HEK293T (cell line): ENCODE measurements around the gene PCSK5.

ENCODE experiments used
- CTCF ChIA-PET: fragments of 350-600 bp; formaldehyde crosslinking; extraction: SDS; loops from one replicate; lab custom pipeline; 2021; ENCODE audit warnings: antibody characterized with exemption, inconsistent platforms; lab: Yijun Ruan, JAX
- POLR2A ChIA-PET: fragments of 350-600 bp; formaldehyde crosslinking; extraction: SDS; loops from one replicate; lab custom pipeline; 2020; ENCODE audit warnings: antibody characterized with exemption, inconsistent platforms; lab: Yijun Ruan, JAX
- DNase-seq: peaks from one replicate; pipeline ENCODE4 v3.0.0; 2012; ENCODE audit warnings: mixed read lengths; ENCODE audit errors: extremely low spot score
- ARNT ChIP-seq: fragments of 450-650 bp; IDR thresholded peaks from 2 replicates; pipeline ENCODE4 v1.6.1; 2017; ENCODE audit warnings: mild to moderate bottlenecking
- BHLHE40 ChIP-seq: fragments of 450-650 bp; IDR thresholded peaks from 2 replicates; pipeline ENCODE4 v1.6.1; 2016; ENCODE audit warnings: mild to moderate bottlenecking, moderate library complexity, borderline replicate concordance
- CTBP1 ChIP-seq: fragments of 450-650 bp; IDR thresholded peaks from 2 replicates; pipeline ENCODE4 v1.6.1; 2016; ENCODE audit warnings: borderline replicate concordance
- ELF4 ChIP-seq: fragments of 450-650 bp; IDR thresholded peaks from 2 replicates; pipeline ENCODE4 v1.6.1; 2017; ENCODE audit warnings: antibody characterized with exemption
- FOXA1 ChIP-seq: fragments of 450-650 bp; IDR thresholded peaks from 2 replicates; pipeline ENCODE4 v1.6.1; 2016; ENCODE audit warnings: mild to moderate bottlenecking
- FOXK2 ChIP-seq: fragments of 450-650 bp; IDR thresholded peaks from 2 replicates; pipeline ENCODE4 v1.6.1; 2016; ENCODE audit warnings: mild to moderate bottlenecking
- FOXM1 ChIP-seq: fragments of 450-650 bp; IDR thresholded peaks from 2 replicates; pipeline ENCODE4 v1.6.1; 2017; ENCODE audit warnings: mild to moderate bottlenecking, borderline replicate concordance
- HDGF ChIP-seq: fragments of 450-650 bp; IDR thresholded peaks from 2 replicates; pipeline ENCODE4 v1.6.1; 2017; ENCODE audit warnings: antibody characterized with exemption, borderline replicate concordance
- L3MBTL2 ChIP-seq: fragments of 450-650 bp; conservative IDR thresholded peaks from 2 replicates; pipeline ENCODE4 v1.6.1; 2016; ENCODE audit warnings: mild to moderate bottlenecking
- LEF1 ChIP-seq: fragments of 450-650 bp; IDR thresholded peaks from 2 replicates; pipeline ENCODE4 v1.6.1; 2017; ENCODE audit warnings: mild to moderate bottlenecking, borderline replicate concordance
- NFRKB ChIP-seq: fragments of 450-650 bp; IDR thresholded peaks from 2 replicates; pipeline ENCODE4 v1.6.1; 2016; ENCODE audit warnings: mild to moderate bottlenecking, moderate library complexity
- SP1 ChIP-seq: fragments of 450-650 bp; IDR thresholded peaks from 2 replicates; pipeline ENCODE4 v1.6.1; 2017
- SUZ12 ChIP-seq: fragments of 450-650 bp; IDR thresholded peaks from 2 replicates; pipeline ENCODE4 v1.6.1; 2016; ENCODE audit warnings: mild to moderate bottlenecking
- TARDBP ChIP-seq: fragments of 450-650 bp; IDR thresholded peaks from 2 replicates; pipeline ENCODE4 v1.6.1; 2016
- ZNF384 ChIP-seq: fragments of 450-650 bp; IDR thresholded peaks from 2 replicates; pipeline ENCODE4 v1.6.1; 2016
- TF ChIP-seq, protein P1 (sequence below): fragments of 450-650 bp; IDR thresholded peaks from 2 replicates; pipeline ENCODE4 v1.6.1; 2016

PCSK5 gene

DNA sequence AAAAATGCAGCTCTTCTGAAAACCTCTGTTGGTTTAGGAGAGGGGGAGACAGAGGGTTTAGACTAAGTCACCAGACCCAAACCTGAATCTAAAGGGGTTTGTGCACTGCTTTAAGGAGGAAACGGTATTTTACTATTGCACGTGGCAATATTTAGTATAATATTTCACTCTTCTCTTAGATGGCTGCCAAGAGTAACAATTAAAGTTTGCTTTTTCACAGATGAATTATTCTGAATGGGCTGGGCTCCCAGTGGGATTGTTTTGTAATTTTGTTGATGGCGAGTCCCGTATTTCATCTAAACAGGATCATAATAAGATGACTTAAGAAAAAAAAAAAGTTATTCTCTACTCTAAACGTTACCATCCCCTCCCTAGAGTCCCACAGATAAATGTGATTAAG is 245.4 kb downstream of the PCSK5 start:
- no peak for DNase-seq
- no peak for TF ChIP-seq ZNF384
- TF ChIP-seq, protein P1, sequence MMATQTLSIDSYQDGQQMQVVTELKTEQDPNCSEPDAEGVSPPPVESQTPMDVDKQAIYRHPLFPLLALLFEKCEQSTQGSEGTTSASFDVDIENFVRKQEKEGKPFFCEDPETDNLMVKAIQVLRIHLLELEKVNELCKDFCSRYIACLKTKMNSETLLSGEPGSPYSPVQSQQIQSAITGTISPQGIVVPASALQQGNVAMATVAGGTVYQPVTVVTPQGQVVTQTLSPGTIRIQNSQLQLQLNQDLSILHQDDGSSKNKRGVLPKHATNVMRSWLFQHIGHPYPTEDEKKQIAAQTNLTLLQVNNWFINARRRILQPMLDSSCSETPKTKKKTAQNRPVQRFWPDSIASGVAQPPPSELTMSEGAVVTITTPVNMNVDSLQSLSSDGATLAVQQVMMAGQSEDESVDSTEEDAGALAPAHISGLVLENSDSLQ = no peak
- no peak for TF ChIP-seq ARNT
- TF ChIP-seq SP1 = no peak
- TF ChIP-seq ELF4 = no peak
- TF ChIP-seq L3MBTL2 = no peak
- TF ChIP-seq NFRKB = no peak
- TF ChIP-seq FOXM1 = no peak
- ChIA-PET POLR2A (no interaction called here), CTCF (no interaction called here)

DNA sequence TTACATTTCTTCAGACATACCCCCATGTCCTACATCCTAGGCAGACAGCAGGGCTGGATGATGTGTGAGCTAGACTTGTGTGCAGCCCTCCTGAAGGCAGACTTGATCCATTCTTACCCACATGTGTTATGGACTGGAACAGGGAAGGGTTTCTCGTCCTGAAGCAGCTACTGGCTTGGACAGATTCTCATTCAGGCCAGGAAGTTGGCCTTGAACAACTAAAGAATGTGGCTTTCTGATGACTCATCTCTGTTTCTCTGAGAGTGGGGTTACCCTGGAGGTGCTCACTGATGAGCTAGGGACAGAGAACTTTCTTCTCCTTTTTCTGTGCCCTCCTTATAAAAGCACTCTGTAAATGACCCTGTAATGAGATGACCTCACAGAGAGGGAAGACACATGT is 246.5 kb downstream of the PCSK5 start:
- no peak for DNase-seq
- TF ChIP-seq FOXM1 (no peak), ZNF384 (no peak), NFRKB (no peak), HDGF (no peak), ELF4 (no peak), SUZ12 (no peak), L3MBTL2 (no peak), SP1 (no peak), ARNT (no peak), LEF1 (no peak), FOXA1 (no peak)
- TF ChIP-seq, protein P1 = no peak
- CTCF ChIA-PET = no interaction called here
- POLR2A ChIA-PET = no interaction called here

DNA sequence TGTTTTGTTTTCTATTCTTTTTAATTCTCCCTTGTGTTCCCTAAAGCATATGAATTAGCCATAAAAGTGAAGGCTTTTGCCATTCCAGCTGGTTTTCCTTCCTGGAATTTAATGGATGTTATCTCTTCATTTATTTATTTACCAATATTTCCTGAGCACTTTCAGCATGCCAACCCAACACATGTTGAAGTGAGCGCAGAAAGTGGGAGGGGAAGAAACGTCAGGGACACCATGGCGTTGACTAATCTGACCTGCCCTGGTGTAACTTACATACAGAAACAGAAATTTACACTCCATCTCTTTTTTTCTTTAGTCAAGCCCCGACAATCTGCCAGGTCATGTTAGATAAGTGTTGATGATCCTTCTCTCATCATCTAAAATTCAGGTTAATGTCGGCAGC is 247.5 kb downstream of the PCSK5 start:
- POLR2A ChIA-PET = no interaction called here
- CTCF ChIA-PET = no interaction called here
- DNase-seq = no peak
- TF ChIP-seq FOXK2 = no peak
- TF ChIP-seq NFRKB = no peak
- no peak for TF ChIP-seq BHLHE40
- no peak for TF ChIP-seq LEF1
- no peak for TF ChIP-seq ELF4
- no peak for TF ChIP-seq ZNF384
- TF ChIP-seq CTBP1 = no peak
- no peak for TF ChIP-seq SUZ12
- TF ChIP-seq SP1 = no peak
- no peak for TF ChIP-seq TARDBP
- TF ChIP-seq L3MBTL2 = no peak
- TF ChIP-seq, protein P1 = no peak
- no peak for TF ChIP-seq FOXM1
- no peak for TF ChIP-seq HDGF
- no peak for TF ChIP-seq ARNT

DNA sequence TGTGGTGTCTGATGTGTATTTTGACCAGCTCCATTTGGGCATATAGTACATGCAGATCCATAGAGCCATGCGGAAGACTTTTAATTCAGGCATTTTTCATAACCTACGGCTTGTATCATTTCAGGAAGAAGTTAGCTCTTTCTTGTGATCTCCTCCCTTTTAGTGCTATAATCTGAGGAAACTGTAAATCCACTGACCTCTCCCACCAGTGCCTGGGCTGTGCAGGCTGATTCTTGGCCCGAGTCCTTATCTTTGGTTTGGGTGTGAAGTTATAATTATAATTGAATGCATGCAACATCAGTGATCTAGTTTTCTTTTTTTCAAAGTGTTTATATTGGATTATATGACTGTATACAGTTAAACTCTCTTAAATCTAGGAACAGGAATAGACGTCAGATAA is 247.9 kb downstream of the PCSK5 start:
- DNase-seq = no peak
- no peak for TF ChIP-seq ARNT
- TF ChIP-seq CTBP1 = no peak
- no peak for TF ChIP-seq ZNF384
- TF ChIP-seq TARDBP = no peak
- TF ChIP-seq FOXA1 = no peak
- TF ChIP-seq SUZ12 = no peak
- TF ChIP-seq LEF1 = no peak
- TF ChIP-seq, protein P1 = no peak
- no peak for TF ChIP-seq BHLHE40
- no peak for TF ChIP-seq ELF4
- no peak for TF ChIP-seq L3MBTL2
- no peak for TF ChIP-seq FOXK2
- no peak for TF ChIP-seq FOXM1
- TF ChIP-seq NFRKB = no peak
- no peak for TF ChIP-seq SP1
- no peak for TF ChIP-seq HDGF
- POLR2A ChIA-PET = no interaction called here
- CTCF ChIA-PET = no interaction called here

DNA sequence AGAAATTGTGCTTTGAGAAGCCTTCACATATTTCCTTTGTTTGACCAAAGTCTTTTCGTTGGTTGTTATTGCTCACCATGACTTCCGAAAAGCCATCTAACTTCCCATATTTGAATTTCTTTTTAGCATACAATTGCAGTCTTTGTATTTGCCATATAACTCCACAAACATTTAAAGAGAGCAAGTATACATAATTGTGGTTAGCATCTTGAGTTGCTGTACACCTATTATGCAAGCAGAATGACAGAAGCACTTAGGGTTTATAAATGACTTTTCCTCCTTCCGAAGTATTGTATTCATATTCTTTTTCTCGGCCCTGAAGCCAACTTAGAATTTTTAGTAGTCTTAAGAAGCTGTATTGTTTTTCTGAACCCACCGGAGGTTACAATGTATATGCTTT is 253.4 kb downstream of the PCSK5 start:
- ChIA-PET CTCF (no interaction called here), POLR2A (no interaction called here)
- DNase-seq = no peak
- TF ChIP-seq FOXK2 = no peak
- no peak for TF ChIP-seq LEF1
- TF ChIP-seq CTBP1 = no peak
- TF ChIP-seq FOXM1 = no peak
- no peak for TF ChIP-seq HDGF
- TF ChIP-seq ELF4 = no peak
- no peak for TF ChIP-seq ARNT
- TF ChIP-seq L3MBTL2 = no peak
- no peak for TF ChIP-seq SP1
- no peak for TF ChIP-seq NFRKB
- no peak for TF ChIP-seq SUZ12
- no peak for TF ChIP-seq ZNF384
- no peak for TF ChIP-seq TARDBP
- TF ChIP-seq FOXA1 = no peak
- TF ChIP-seq BHLHE40 = no peak
- TF ChIP-seq, protein P1 = no peak
